Measurements from ENCODE around the gene BATF2.

Gene BATF2

DNA sequence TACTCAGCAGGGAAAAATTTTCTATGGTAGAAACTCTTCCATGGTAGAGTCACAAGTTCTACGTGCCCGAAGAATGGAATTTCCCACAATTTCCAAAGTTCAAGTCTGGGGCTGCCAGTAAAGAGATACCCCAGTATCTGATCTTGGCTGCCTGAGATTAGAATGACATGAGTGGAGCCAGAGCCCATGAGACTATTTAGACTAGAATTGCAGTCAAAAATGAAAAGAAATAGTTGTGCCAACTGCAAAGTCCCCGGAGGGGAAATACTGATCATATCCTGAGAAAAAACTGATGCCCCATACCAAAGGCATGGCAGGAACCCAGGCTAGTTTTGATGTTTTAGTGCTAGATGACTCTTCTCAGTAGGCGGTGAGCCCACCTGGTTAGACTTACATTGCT, 36.1 kb downstream of the BATF2 start:
- no peak for DNase-seq

DNA sequence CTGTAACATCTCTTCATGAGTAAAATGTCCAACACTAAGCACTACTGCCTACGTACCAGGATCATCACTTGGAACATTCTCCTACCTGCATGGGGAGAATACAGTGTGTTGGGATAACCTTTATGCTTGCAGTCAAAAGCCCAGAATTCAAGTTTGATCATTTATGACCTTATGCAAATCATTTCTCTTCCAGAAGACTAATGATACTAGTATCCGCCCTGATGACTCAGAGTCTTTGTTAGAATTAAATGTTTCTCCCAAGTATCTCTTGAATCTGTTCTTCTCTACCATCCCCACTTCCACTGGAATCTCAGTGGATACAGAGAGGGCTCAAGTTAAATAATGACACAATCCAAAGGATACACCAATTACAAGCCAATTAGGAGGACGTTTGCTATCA, 37.3 kb downstream of the BATF2 start:
- no peak for DNase-seq

DNA sequence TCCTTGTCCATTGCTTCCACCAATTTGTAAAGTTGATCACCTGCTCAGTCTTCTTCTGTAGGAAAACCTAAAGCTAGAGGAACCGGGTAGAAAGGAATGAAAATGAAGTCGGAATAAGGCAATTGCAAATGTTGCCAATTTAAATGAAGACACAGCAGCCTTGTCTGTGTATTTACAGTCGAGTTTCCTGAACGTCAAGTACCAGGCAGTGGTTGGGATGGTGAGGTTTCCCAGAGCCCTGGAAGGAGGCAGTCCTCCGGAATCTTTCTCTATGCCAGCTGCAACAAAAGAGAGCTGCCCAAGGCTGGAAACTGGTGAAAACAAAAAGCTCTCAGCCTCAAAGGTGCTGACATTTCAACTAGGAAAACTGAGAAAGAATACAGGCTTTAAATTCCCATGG, 42.6 kb downstream of the BATF2 start:
- no peak for DNase-seq

DNA sequence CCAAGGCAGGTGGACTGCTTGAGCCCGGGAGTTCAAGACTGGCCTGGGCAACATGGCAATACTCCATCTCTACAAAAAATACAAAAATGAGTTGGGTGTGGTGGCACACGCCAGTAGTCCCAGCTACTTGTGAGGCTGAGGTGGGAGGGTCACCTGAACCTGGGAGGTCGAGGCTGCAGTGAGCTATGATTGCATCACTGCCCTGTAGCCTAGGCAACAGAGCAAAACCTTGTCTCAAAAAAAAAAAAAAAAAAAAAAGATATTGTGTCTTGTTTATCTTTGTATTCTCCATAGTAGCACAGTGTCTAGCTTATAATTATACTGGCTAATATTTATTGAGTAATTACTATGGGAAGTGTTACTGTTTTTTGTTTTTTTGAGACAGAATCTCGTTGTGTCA, 45.2 kb downstream of the BATF2 start:
- no peak for DNase-seq

DNA sequence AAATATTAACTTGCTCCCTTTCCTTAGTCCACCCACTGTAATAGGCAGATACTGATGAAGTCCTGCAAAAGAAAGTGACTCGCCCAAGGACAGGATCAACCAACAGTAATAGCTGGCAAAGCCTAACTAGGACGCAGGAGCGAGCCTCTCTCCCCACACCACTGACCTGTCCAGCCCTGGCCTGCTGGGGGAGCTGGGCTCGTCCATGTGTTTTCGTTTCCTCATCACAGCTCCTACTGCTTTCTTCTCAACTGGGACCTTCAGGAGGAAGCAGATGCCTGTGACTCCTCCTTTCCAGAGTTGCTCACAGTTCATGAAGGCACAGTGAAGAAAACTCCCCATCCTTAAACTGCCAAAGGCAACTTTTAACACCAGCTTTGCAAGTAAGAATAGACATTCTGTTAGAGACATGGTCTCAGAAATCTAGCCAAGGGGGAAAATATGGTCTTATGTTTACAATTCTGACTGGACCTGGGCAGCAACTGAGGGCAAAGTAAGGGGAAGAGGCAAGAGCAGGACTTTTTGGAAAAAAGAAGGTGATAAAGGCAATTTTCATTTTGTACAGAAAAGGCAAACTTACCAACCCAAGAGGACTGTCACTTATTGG, 49.5 kb downstream of the BATF2 start:
- DNase-seq: no peak
